ENCODE results near the gene TPX2.

GRCh38 chr20:31824125-31824485, 85.0 kb downstream of the TPX2 start:
- TF ChIP-seq CTCF (tag by site-specific recombination; IDR thresholded peaks at IDR 0.05) (no peak), YY1 (tag by site-specific recombination; IDR thresholded peaks at IDR 0.05) (no peak), ZNF24 (tag by site-specific recombination; IDR thresholded peaks at IDR 0.05) (no peak)
